HepG2 (cell line): ENCODE measurements around the gene EIF2S2. TPM values are rescaled to one million over a fixed set of nuclear protein-coding genes. Genes with fewer than 3 reads are reported as not detected.
"Not testable (repeated sequence)": the region's sequence is repeated elsewhere in the genome, so short reads cannot be mapped to it uniquely, and the experiment has no call there.

Source experiments
- ATAC-seq: fragments of 200-7000 bp; cut with Tn5 transposase; 3 replicates; pipeline ENCODE4 v1.9.1; 2020; ENCODE audit warnings: mild to moderate bottlenecking, moderate library complexity
- BruUV-seq: library from RNA; stranded (reverse); fragments of 400-500 nt; replicated peaks from 2 replicates; lab custom pipeline; 2021; lab: Mats Ljungman, UMichigan
- CTCF ChIA-PET: fragments of 300-600 bp; formaldehyde crosslinking; extraction: SDS; loops from one replicate; lab custom pipeline; 2021; ENCODE audit warnings: low total read pairs, inconsistent platforms, low intra/inter-chr PET ratio; lab: Yijun Ruan, JAX
- POLR2A ChIA-PET: fragments of 350-600 bp; sonication (Branson Sonifier 250); formaldehyde crosslinking; loops from one replicate; lab custom pipeline; 2020; ENCODE audit warnings: antibody characterized with exemption, inconsistent platforms; lab: Yijun Ruan, JAX
- DNase-seq: peaks from one replicate; pipeline ENCODE4 v3.0.0-alpha.2; 2015; ENCODE audit warnings: low spot score
- FAIRE-seq: peaks from 3 replicates; lab custom pipeline; 2011; peaks lifted over from hg19 to GRCh38; lab: Jason Lieb, UNC
- H2AFZ ChIP-seq: one replicate; pipeline ENCODE4 v1.6.1; 2011; ENCODE audit warnings: low read length, inconsistent platforms
- H3K27ac ChIP-seq: fragments of 300-600 bp; 3 replicates; pipeline ENCODE4 v1.8.0; 2011; ENCODE audit warnings: mixed run types, mild to moderate bottlenecking, mixed read lengths, low read length, inconsistent platforms; ENCODE audit not compliant: insufficient read depth; ENCODE audit errors: extremely low read length
- H3K27me3 ChIP-seq, 2 experiments: fragments of 200-600 bp in 1 of 2; 2 replicates in 1 of 2; 3 replicates in 1 of 2; pipeline versions ENCODE4 v1.6.0 to v1.8.0; 2011; ENCODE audit warnings: low read length in 2 of 2, mild to moderate bottlenecking in 2 of 2, moderate library complexity in 2 of 2, inconsistent platforms in 1 of 2; ENCODE audit not compliant: insufficient read depth in 2 of 2, control insufficient read depth in 1 of 2
- H3K36me3 ChIP-seq, 2 experiments: fragments of 200-600 bp in 1 of 2; replicated peaks in 1 of 2; 2 replicates in 1 of 2; 3 replicates in 1 of 2; pipeline versions ENCODE4 v1.5.1 to v1.8.0; 2011; ENCODE audit warnings: low read length in 2 of 2, inconsistent platforms in 1 of 2; ENCODE audit not compliant: insufficient read depth in 2 of 2, control insufficient read depth in 1 of 2
- H3K4me1 ChIP-seq: 2 replicates; pipeline ENCODE4 v1.5.1; 2012; ENCODE audit warnings: low read length, inconsistent platforms; ENCODE audit not compliant: insufficient read depth
- H3K4me2 ChIP-seq: 2 replicates; pipeline ENCODE4 v1.6.0; 2011; ENCODE audit warnings: low read depth, low read length, inconsistent platforms
- H3K4me3 ChIP-seq, 3 experiments: fragments of 200-600 bp in 1 of 3; sonication (generic), shearing (Covaris generic) in 1 of 3; replicated peaks in 1 of 3; 2 replicates each; pipeline ENCODE4 v1.5.1; 2011 to 2016; ENCODE audit warnings: low read length in 3 of 3, inconsistent platforms in 2 of 3, low read depth in 2 of 3, mild to moderate bottlenecking in 2 of 3, control low read depth in 1 of 3, mixed read lengths in 1 of 3; ENCODE audit not compliant: insufficient read depth in 1 of 3
- H3K79me2 ChIP-seq: one replicate; pipeline ENCODE4 v1.6.1; 2011; ENCODE audit warnings: low read length, inconsistent platforms; ENCODE audit not compliant: insufficient read depth
- H3K9ac ChIP-seq: 2 replicates; pipeline ENCODE4 v1.6.0; 2011; ENCODE audit warnings: mild to moderate bottlenecking, low read depth, low read length, inconsistent platforms; ENCODE audit not compliant: insufficient read depth
- H3K9me3 ChIP-seq: 2 replicates; pipeline ENCODE4 v1.5.1; 2012; ENCODE audit warnings: mild to moderate bottlenecking, low read length
- H4K20me1 ChIP-seq: 2 replicates; pipeline ENCODE4 v1.6.0; 2011; ENCODE audit warnings: inconsistent platforms, mild to moderate bottlenecking, low read length, moderate library complexity; ENCODE audit not compliant: insufficient read depth
- ZHX1 ChIP-seq: sonication (generic); formaldehyde crosslinking; IDR thresholded peaks from 2 replicates; pipeline ENCODE4 v1.8.1; 2022; ENCODE audit warnings: low read depth, mild to moderate bottlenecking, missing genetic modification reagents
- WGBS: methylation state at CpG from one replicate; pipeline ENCODE4 v1.1.6; 2017; ENCODE audit warnings: low lambda C conversion rate; 5-methylcytosine and 5-hydroxymethylcytosine counted together
- in situ Hi-C: cut with HindIII; loops from 2 replicates; pipeline ENCODE4 v1.10.0; 2017; ENCODE audit warnings: low pct_unique_long_range_greater_than_20kb; ENCODE audit not compliant: extremely low pct_ligation_motif_present
- intact Hi-C: fragments of 100-400 bp; cut with micrococcal nuclease; formaldehyde crosslinking; loops from one replicate; pipeline ENCODE4 v1.10.0; 2022; ENCODE audit not compliant: unreplicated experiment
- polyA plus RNA-seq, 8 experiments: library from polyadenylated mRNA; depleted of rRNA in 3 of 8; stranded (reverse) in 7 of 8; unstranded in 1 of 8; fragments of >200 nt; fragmentation: Illumina TruSeq in 4 of 8; extraction: Trizol in 4 of 8; gene quantifications; 2 replicates each; pipeline versions ENCODE4 v1.2.1 to v1.2.3, GENCODE V29; 2011 to 2016; ENCODE audit warnings: low read depth in 4 of 8, missing spikeins in 1 of 8, mixed read lengths in 1 of 8; ENCODE audit not compliant: insufficient read depth in 1 of 8
- total RNA-seq, 5 experiments: library from RNA; depleted of rRNA; stranded (reverse); fragments of >200 nt; fragmentation: Illumina TruSeq; extraction: Trizol; gene quantifications; 2 replicates each; pipeline ENCODE4 v1.2.3, GENCODE V29; 2016; ENCODE audit warnings: low read depth in 1 of 5

Gene EIF2S2
- total and polyA plus RNA-seq, 2 of the 13 experiments (the other 11 are each of a cell fraction or from before 2014, with no cell fraction given) = 126 to 213 TPM

GRCh38 chr20:34132491-34132890 lies 20.4 kb upstream of the EIF2S2 start:
- CTCF ChIA-PET = not testable (repeated sequence)

More at GRCh38 chr20:34132491-34132890, 20.4 kb upstream of the EIF2S2 start:
- H3K79me2 ChIP-seq, H2AFZ ChIP-seq, ATAC-seq, H3K4me3 ChIP-seq, H3K27me3 ChIP-seq, DNase-seq, in situ Hi-C loops, intact Hi-C loops, FAIRE-seq, H3K4me2 ChIP-seq, H4K20me1 ChIP-seq, H3K9ac ChIP-seq, H3K36me3 ChIP-seq, BruUV-seq: not testable (repeated sequence)
- Histone ChIP-seq H3K9me3 (peaks cover 16% of the 10 kb centered on the region; the same call in 1 of the 2 replicates), H3K4me1 (peaks cover 58% of the 10 kb centered on the region), H3K27ac (peak overlapping the region; percentile 63)
- WGBS = over 99% methylated on average over 12 of the region's 26 CpGs
- POLR2A ChIA-PET = interaction anchor here (0.6 to 1.2 kb wide), 2 partner anchors 20 to 139 kb away, joined by 3 to 17 read pairs; partner anchors contain the start of genes EIF2S2 and RALY
- TF ChIP-seq ZHX1 (CRISPR knock-in tag) = 0 out of 2 replicates have a peak, but pooled peaks have one; percentile 9
